HG02970 (cell line): ENCODE data around the gene FLACC1.

ENCODE experiments used
- ATAC-seq: cut with Tn5 transposase; IDR thresholded peaks from one replicate; pipeline ENCODE4 v1.9.1; 2021; ENCODE audit warnings: mild to moderate bottlenecking, moderate library complexity, moderate number of reproducible peaks; ENCODE audit not compliant: unreplicated experiment, low FRiP score

FLACC1 gene

DNA sequence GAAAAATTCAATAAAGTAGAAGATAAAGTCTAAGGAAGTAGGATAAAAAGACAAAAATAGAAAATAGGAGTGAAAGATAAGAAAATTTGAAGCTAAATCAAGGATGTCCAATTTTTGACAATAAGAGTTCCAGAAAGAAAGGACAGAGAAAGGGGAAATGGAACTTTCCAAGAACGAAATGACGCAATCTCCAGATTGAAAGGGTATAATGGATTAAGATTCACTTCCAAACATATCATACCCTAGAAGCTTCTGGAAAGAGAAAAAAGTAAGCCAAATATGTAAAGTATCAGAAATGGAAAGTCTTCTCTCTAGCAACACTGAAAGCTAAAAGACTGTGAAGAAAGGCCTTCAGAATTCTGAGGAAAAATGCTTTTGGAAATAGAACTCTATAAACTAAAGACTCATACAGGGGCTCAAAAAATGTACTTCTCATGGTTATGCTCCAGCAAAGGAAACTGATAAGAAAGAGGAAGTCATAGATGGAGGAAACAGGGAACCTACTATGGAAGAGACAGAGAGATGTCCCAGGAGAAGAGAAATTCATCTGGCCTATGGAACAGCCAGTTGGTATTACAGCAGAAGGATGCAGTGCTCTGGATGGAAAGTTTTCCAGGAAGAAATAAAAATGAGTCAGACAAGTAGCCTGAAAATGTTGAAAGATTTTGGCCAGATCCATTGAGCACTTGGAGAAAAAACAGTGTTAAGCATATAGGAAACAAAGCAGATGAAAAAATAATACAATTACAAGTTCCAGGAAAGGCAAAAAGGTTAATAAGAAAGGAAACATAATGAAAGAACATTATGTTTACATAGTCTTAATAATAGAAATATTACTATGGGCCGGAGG lies 76.7 kb downstream of the FLACC1 start:
- no peak for ATAC-seq

DNA sequence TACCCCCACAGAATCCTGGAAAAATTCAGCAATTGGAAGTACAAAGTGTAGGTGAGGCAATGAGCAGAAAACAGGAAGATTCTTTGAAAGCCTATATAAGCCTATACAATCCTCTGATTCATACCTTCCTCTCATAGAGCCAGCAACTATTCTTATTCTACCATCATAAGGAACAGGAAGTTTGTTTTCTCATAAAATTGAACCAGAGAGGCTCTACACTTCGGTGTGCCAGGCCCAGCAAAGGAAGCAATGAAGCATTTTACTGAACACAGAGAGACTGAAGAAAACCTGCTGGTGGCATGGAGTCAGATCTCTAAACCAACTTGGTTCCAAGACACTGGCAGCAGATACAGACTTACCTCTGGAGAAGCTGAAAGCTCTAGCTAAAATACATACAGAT lies 78.1 kb downstream of the FLACC1 start:
- ATAC-seq, result no peak

GRCh38 chr2:201276511-201276910 lies 80.6 kb downstream of the FLACC1 start:
- ATAC-seq, result no peak

DNA sequence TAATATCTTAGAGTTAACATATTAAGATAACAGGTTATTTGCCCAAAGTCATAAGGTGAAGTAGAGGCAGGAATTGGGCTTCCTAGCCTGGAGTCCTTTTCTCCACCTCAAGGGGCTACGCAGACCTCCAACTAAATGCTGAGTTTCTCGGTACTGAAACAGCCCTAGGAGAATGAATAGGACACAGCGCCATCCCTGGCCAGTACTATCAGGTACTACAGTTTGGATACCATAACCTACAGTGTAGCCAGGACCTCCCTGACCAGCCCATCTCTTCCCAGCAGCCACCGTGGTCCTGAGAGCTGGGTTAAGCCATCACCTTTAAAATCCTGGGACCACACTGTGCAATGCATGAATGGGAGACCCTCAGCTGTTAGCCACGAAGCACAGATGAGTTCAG lies 81.2 kb downstream of the FLACC1 start:
- ATAC-seq, result no peak

GRCh38 chr2:201275069-201275468 lies 82.1 kb downstream of the FLACC1 start:
- ATAC-seq, result no peak

GRCh38 chr2:201273330-201273983 lies 83.7 kb downstream of the FLACC1 start:
- ATAC-seq, result no peak

GRCh38 chr2:201271917-201272316 lies 85.2 kb downstream of the FLACC1 start:
- ATAC-seq, result no peak

- ATAC-seq, result no peak
Measured at GRCh38 chr2:201270293-201271001, 86.7 kb downstream of the FLACC1 start.

GRCh38 chr2:201269764-201270163 lies 87.4 kb downstream of the FLACC1 start:
- no peak for ATAC-seq

- ATAC-seq, result no peak
Measured at GRCh38 chr2:201267278-201268030, 89.7 kb downstream of the FLACC1 start.

- ATAC-seq, result no peak
Measured at GRCh38 chr2:201266629-201267028, 90.5 kb downstream of the FLACC1 start.

GRCh38 chr2:201264472-201265173 lies 92.5 kb downstream of the FLACC1 start:
- no peak for ATAC-seq

DNA sequence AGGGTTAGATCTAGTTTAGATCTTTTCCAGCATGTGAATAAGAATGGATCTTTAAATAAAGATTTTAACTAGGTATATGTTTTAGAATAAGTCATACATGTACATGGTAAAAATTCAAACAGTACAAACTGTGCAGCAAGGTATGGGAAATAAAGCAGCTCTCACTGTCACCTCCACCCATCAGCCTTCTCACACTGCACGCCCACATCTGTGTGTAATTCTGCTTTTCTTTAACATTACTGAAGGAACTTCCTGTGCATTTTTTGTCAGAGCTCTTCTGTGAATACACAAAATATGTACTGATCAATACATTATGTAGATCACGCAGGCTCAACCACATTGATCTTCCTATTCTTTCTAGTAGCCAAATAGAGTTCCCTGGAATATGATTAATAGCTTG lies 93.4 kb downstream of the FLACC1 start:
- no peak for ATAC-seq

GRCh38 chr2:201262718-201263117 lies 94.4 kb downstream of the FLACC1 start:
- ATAC-seq, result no peak

GRCh38 chr2:201261906-201262305 lies 95.2 kb downstream of the FLACC1 start:
- no peak for ATAC-seq

GRCh38 chr2:201261471-201261870 lies 95.7 kb downstream of the FLACC1 start:
- ATAC-seq, result no peak

GRCh38 chr2:201260302-201260800 lies 96.8 kb downstream of the FLACC1 start, which contains the start of gene CASP8:
Gene CASP8, plus strand, starts transcription at chr2:201260536. Its CDS starts 5,951 bp downstream, at chr2:201266487.
- ATAC-seq, result no peak

- ATAC-seq, result no peak
Measured at GRCh38 chr2:201258666-201259615, 98.2 kb downstream of the FLACC1 start.
